Neural cell (in vitro differentiated cells): ENCODE results near the gene FERMT1.

Experiments used
- CTCF ChIP-seq: fragments of 450-650 bp; IDR thresholded peaks from 2 replicates; pipeline ENCODE4 v1.5.1; 2014; ENCODE audit warnings: antibody characterized with exemption, mild to moderate bottlenecking, moderate library complexity; ENCODE audit not compliant: poor library complexity, severe bottlenecking
- EP300 ChIP-seq: fragments of 450-650 bp; conservative IDR thresholded peaks from 2 replicates; pipeline ENCODE4 v1.6.1; 2014; ENCODE audit warnings: antibody characterized with exemption, mild to moderate bottlenecking, moderate library complexity; ENCODE audit not compliant: poor library complexity, severe bottlenecking
- EZH2 ChIP-seq: fragments of 200-600, 300-800 bp; shearing (Covaris generic), sonication (generic); IDR thresholded peaks from 2 replicates; pipeline ENCODE4 v1.6.1; 2014; ENCODE audit warnings: antibody characterized with exemption, low read length, borderline replicate concordance, mild to moderate bottlenecking; ENCODE audit not compliant: insufficient read depth, poor library complexity, severe bottlenecking
- POLR2AphosphoS5 ChIP-seq: IDR thresholded peaks from 2 replicates; pipeline ENCODE4 v1.6.1; 2012
- RAD21 ChIP-seq: fragments of 450-650 bp; conservative IDR thresholded peaks from 2 replicates; pipeline ENCODE4 v1.6.1; 2014; ENCODE audit warnings: antibody characterized with exemption, mild to moderate bottlenecking, moderate library complexity
- TAF1 ChIP-seq: IDR thresholded peaks from 2 replicates; pipeline ENCODE4 v1.6.1; 2012; ENCODE audit warnings: low read depth

- no peak for TF ChIP-seq EZH2
- no peak for TF ChIP-seq CTCF
- TF ChIP-seq EP300 = no peak
- TF ChIP-seq TAF1 = no peak
- no peak for TF ChIP-seq POLR2AphosphoS5
- TF ChIP-seq RAD21 = no peak
Observed at GRCh38 chr20:6055981-6056569, 66.8 kb downstream of the FERMT1 start.
